Endothelial cell of umbilical vein (primary cell): ENCODE results near the gene KRT74. TPM values are rescaled to one million over a fixed set of nuclear protein-coding genes. Genes with fewer than 3 reads are reported as not detected.

ENCODE experiments used
- BruUV-seq: library from RNA; stranded (reverse); fragments of 400-500 nt; replicated peaks from 2 replicates; lab custom pipeline; 2021; lab: Mats Ljungman, UMichigan
- CTCF ChIA-PET: fragments of 300-600, 350-600 bp; sonication (Branson Sonifier 250); formaldehyde crosslinking; loops from one replicate; lab custom pipeline; 2021; ENCODE audit warnings: antibody characterized with exemption, inconsistent platforms; lab: Charles Lee
- POLR2A ChIA-PET: fragments of 300-600, 350-600 bp; sonication (Branson Sonifier 250); formaldehyde crosslinking; loops from one replicate; lab custom pipeline; 2021; ENCODE audit warnings: antibody characterized with exemption, inconsistent platforms; lab: Charles Lee
- DNase-seq: peaks from one replicate; pipeline ENCODE4 v3.0.0-alpha.2; 2011; ENCODE audit warnings: low read depth, low spot score
- FAIRE-seq: peaks from 2 replicates; lab custom pipeline; 2011; peaks lifted over from hg19 to GRCh38; lab: Jason Lieb, UNC
- H2AFZ ChIP-seq: 2 replicates; pipeline ENCODE4 v1.6.0; 2012; ENCODE audit warnings: low read depth, low read length, control low read depth, inconsistent platforms
- H3K27ac ChIP-seq: 2 replicates; pipeline ENCODE4 v1.5.1; 2011; ENCODE audit warnings: low read depth, mild to moderate bottlenecking, control low read depth, low read length, moderate library complexity; ENCODE audit not compliant: insufficient read depth
- H3K27me3 ChIP-seq, 2 experiments: 2 replicates each; pipeline versions ENCODE4 v1.6.0 to v1.6.1; 2011; ENCODE audit warnings: low read length in 2 of 2, mixed read lengths in 1 of 2; ENCODE audit not compliant: control insufficient read depth in 2 of 2, insufficient read depth in 2 of 2
- H3K36me3 ChIP-seq, 2 experiments: 2 replicates in 1 of 2; 3 replicates in 1 of 2; pipeline ENCODE4 v1.5.1; 2011; ENCODE audit warnings: low read length in 2 of 2, mild to moderate bottlenecking in 1 of 2, moderate library complexity in 1 of 2; ENCODE audit not compliant: control insufficient read depth in 2 of 2, insufficient read depth in 2 of 2; ENCODE audit errors: extremely low read depth in 1 of 2
- H3K4me1 ChIP-seq: 3 replicates; pipeline ENCODE4 v1.5.1; 2011; ENCODE audit warnings: mild to moderate bottlenecking, low read length; ENCODE audit not compliant: control insufficient read depth, insufficient read depth; ENCODE audit errors: extremely low read depth
- H3K4me2 ChIP-seq: 2 replicates; pipeline ENCODE4 v1.6.1; 2011; ENCODE audit warnings: low read length, control low read depth, mixed read lengths; ENCODE audit not compliant: insufficient read depth
- H3K4me3 ChIP-seq, 3 experiments: fragments of 200-600 bp in 1 of 3; sonication (generic), shearing (Covaris generic) in 1 of 3; replicated peaks in 1 of 3; 2 replicates each; pipeline ENCODE4 v1.5.1; 2011 to 2016; ENCODE audit warnings: control low read depth in 3 of 3, low read length in 3 of 3, mild to moderate bottlenecking in 2 of 3, inconsistent platforms in 1 of 3, low read depth in 1 of 3, moderate library complexity in 1 of 3; ENCODE audit not compliant: insufficient read depth in 1 of 3
- H3K79me2 ChIP-seq: 2 replicates; pipeline ENCODE4 v1.6.0; 2012; ENCODE audit warnings: low read length, inconsistent platforms; ENCODE audit not compliant: control insufficient read depth, insufficient read depth
- H3K9ac ChIP-seq: replicated peaks from 2 replicates; pipeline ENCODE3; 2011; ENCODE audit warnings: low read length, control low read depth; ENCODE audit not compliant: insufficient read depth; ENCODE audit errors: extremely low read depth
- H3K9me1 ChIP-seq: replicated peaks from 3 replicates; pipeline ENCODE4 v1.6.0; 2011; ENCODE audit warnings: mild to moderate bottlenecking, low read length; ENCODE audit not compliant: control insufficient read depth, insufficient read depth; ENCODE audit errors: extremely low read depth
- H3K9me3 ChIP-seq: replicated peaks from 2 replicates; pipeline ENCODE4 v1.5.1; 2012; ENCODE audit warnings: low read length, inconsistent platforms; ENCODE audit not compliant: control insufficient read depth, insufficient read depth
- H4K20me1 ChIP-seq: replicated peaks from 2 replicates; pipeline ENCODE3; 2011; ENCODE audit warnings: mild to moderate bottlenecking, low read length; ENCODE audit not compliant: control insufficient read depth, insufficient read depth; ENCODE audit errors: extremely low read depth
- FOS ChIP-seq: IDR thresholded peaks from 2 replicates; pipeline ENCODE4 v1.6.1; 2011; ENCODE audit warnings: mild to moderate bottlenecking, low read length, moderate library complexity, borderline replicate concordance; ENCODE audit not compliant: insufficient read depth
- GATA2 ChIP-seq: IDR thresholded peaks from 2 replicates; pipeline ENCODE4 v1.7.0; 2011; ENCODE audit warnings: low read depth, mild to moderate bottlenecking, moderate library complexity, mixed read lengths, low read length; ENCODE audit not compliant: insufficient read length, insufficient read depth
- JUN ChIP-seq: IDR thresholded peaks from 2 replicates; pipeline ENCODE4 v1.6.1; 2011; ENCODE audit warnings: borderline replicate concordance, low read depth; ENCODE audit not compliant: insufficient read length, insufficient read depth
- MAX ChIP-seq: IDR thresholded peaks from 2 replicates; pipeline ENCODE4 v1.6.1; 2011; ENCODE audit not compliant: insufficient read depth, insufficient read length
- MYC ChIP-seq: IDR thresholded peaks from one replicate; pipeline ENCODE4 v1.6.1; 2011; ENCODE audit warnings: mild to moderate bottlenecking, low read depth, low read length
- POLR2A ChIP-seq: IDR thresholded peaks from 2 replicates; pipeline ENCODE4 v1.6.1; 2012; ENCODE audit warnings: low read depth, mild to moderate bottlenecking, control low read depth, low read length
- POLR2AphosphoS5 ChIP-seq: IDR thresholded peaks from 2 replicates; pipeline ENCODE4 v1.6.1; 2012; ENCODE audit warnings: low read depth, mild to moderate bottlenecking, control low read depth, low read length, moderate library complexity; ENCODE audit not compliant: insufficient read depth
- dilution Hi-C: fragments of 300-500 bp; cut with MboI; formaldehyde crosslinking; loops from one replicate; pipeline ENCODE4 v1.15.0; 2019; ENCODE audit warnings: low sequenced_read_pairs; ENCODE audit not compliant: extremely low pct_ligation_motif_present
- intact Hi-C: fragments of 100-400 bp; cut with micrococcal nuclease; formaldehyde crosslinking; loops from one replicate; pipeline ENCODE4 v1.10.0; 2022
- polyA plus RNA-seq, 4 experiments: library from polyadenylated mRNA; depleted of rRNA in 3 of 4; stranded (reverse) in 3 of 4; unstranded in 1 of 4; fragments of >200 nt; gene quantifications; 2 replicates each; pipeline versions ENCODE4 v1.2.1 to v1.2.3, GENCODE V29; 2011 to 2012; ENCODE audit warnings: missing spikeins in 1 of 4
- total RNA-seq: library from RNA; stranded (reverse); gene quantifications from 2 replicates; pipeline ENCODE4 v1.2.3, GENCODE V29; 2021
- TF ChIP-seq, protein P1 (sequence below), 2 donors: IDR thresholded peaks; 1 replicate in 1 of 2; 2 replicates in 1 of 2; pipeline ENCODE4 v1.5.1; 2011; ENCODE audit warnings: low read length in 2 of 2, mild to moderate bottlenecking in 2 of 2, moderate library complexity in 2 of 2, control low read depth in 1 of 2, inconsistent platforms in 1 of 2, low read depth in 1 of 2; ENCODE audit not compliant: insufficient read depth in 1 of 2; ENCODE audit errors: extremely low read depth in 1 of 2

The KRT74 gene
- total and polyA plus RNA-seq, 2 donors (not counting 3 experiments of a cell fraction or from before 2014, with no cell fraction given) = not detected

- Histone ChIP-seq H3K4me2 (no peak overlapping the region), H4K20me1 (no peaks in the 10 kb centered on the region), H3K9me3 (no peaks in the 10 kb centered on the region), H3K4me1 (no peaks in the 10 kb centered on the region), H3K4me3 (no peak overlapping the region), H3K27ac (no peak overlapping the region), H3K36me3 (no peaks in the 10 kb centered on the region), H3K79me2 (no peaks in the 10 kb centered on the region), H3K9me1 (no peaks in the 10 kb centered on the region), H2AFZ (no peak overlapping the region), H3K27me3 (peaks cover 20 to 39% of the 10 kb centered on the region in 2 experiments), H3K9ac (no peak overlapping the region)
- dilution Hi-C loops (no loop called here), intact Hi-C loops (no loop called here)
- no TSS peak for BruUV-seq
- FAIRE-seq (no peak), DNase-seq (no peak)
- CTCF ChIA-PET = no interaction called here
- POLR2A ChIA-PET = no interaction called here
- TF ChIP-seq FOS (no peak), GATA2 (no peak), POLR2AphosphoS5 (no peak), POLR2A (no peak), MYC (no peak)
- TF ChIP-seq, protein P1, sequence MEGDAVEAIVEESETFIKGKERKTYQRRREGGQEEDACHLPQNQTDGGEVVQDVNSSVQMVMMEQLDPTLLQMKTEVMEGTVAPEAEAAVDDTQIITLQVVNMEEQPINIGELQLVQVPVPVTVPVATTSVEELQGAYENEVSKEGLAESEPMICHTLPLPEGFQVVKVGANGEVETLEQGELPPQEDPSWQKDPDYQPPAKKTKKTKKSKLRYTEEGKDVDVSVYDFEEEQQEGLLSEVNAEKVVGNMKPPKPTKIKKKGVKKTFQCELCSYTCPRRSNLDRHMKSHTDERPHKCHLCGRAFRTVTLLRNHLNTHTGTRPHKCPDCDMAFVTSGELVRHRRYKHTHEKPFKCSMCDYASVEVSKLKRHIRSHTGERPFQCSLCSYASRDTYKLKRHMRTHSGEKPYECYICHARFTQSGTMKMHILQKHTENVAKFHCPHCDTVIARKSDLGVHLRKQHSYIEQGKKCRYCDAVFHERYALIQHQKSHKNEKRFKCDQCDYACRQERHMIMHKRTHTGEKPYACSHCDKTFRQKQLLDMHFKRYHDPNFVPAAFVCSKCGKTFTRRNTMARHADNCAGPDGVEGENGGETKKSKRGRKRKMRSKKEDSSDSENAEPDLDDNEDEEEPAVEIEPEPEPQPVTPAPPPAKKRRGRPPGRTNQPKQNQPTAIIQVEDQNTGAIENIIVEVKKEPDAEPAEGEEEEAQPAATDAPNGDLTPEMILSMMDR (IDR thresholded peaks at IDR 0.05; ENCODE audit: extremely low read depth in 1 of 2, insufficient read depth in 1 of 2, low read depth in 1 of 2, low read length in 2 of 2) = no peak
Observed at GRCh38 chr12:52600071-52600470, 26.4 kb upstream of the KRT74 start.

DNA sequence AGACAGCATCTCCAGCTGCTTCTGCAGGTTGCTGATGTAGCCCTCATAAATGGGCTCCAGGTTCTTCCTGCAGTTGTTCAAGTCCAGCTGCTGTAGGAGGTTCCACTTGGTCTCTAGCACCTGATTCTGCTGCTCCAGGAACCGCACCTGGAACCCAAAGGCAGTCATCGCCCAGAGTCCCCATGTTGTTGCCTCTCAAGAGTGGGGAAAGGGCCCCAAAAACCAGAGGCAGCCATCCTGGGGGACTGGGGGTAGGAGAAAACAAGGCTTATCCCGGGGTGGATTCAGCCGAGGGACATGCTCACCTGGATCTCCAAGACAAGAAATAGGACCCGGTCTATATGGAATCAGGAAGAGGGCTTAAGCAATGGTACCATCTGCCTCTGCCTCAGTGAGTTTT, 25.3 kb upstream of the KRT74 start:
- Histone ChIP-seq H3K27ac (no peak overlapping the region), H4K20me1 (no peaks in the 10 kb centered on the region), H3K4me3 (no peak overlapping the region), H3K36me3 (no peaks in the 10 kb centered on the region), H3K79me2 (no peaks in the 10 kb centered on the region), H3K9me1 (no peaks in the 10 kb centered on the region), H2AFZ (no peak overlapping the region), H3K9me3 (no peaks in the 10 kb centered on the region), H3K27me3 (peaks cover 20 to 39% of the 10 kb centered on the region in 2 experiments), H3K4me1 (no peaks in the 10 kb centered on the region), H3K9ac (no peak overlapping the region), H3K4me2 (no peak overlapping the region)
- ChIA-PET POLR2A (no interaction called here), CTCF (no interaction called here)
- no peak for DNase-seq
- dilution Hi-C loops (no loop called here), intact Hi-C loops (no loop called here)
- TF ChIP-seq JUN = no peak
- no peak for TF ChIP-seq POLR2AphosphoS5
- TF ChIP-seq, protein P1 (IDR thresholded peaks at IDR 0.05; ENCODE audit: extremely low read depth in 1 of 2, insufficient read depth in 1 of 2, low read depth in 1 of 2, low read length in 2 of 2) = no peak
- no peak for TF ChIP-seq MAX
- FAIRE-seq = no peak
- BruUV-seq = no TSS peak
